ENCODE measurements around the gene PSAT1. TPM values are rescaled to one million over a fixed set of nuclear protein-coding genes. Genes with fewer than 3 reads are reported as not detected.

PSAT1 gene
- total and polyA plus RNA-seq, 2 of the 8 experiments (the other 6 are each of a cell fraction or from before 2014, with no cell fraction given), result 204 to 341 TPM

- no peak overlapping the region for H2BK5ac ChIP-seq (ENCODE audit: low read depth, low read length)
- H4K91ac ChIP-seq (replicated peaks; ENCODE audit: insufficient read length, low read length), result no peak overlapping the region
- no peak overlapping the region for H2AFZ ChIP-seq (ENCODE audit: low read length)
- no peaks in the 10 kb centered on the region for H3K23me2 ChIP-seq (ENCODE audit: low read depth, low read length)
- H3K9ac ChIP-seq (replicated peaks in 1 of 4; ENCODE audit: extremely low read depth in 1 of 4, low read depth in 3 of 4, low read length in 3 of 4), result no peak overlapping the region
- H3K4me1 ChIP-seq (replicated peaks in 1 of 4; ENCODE audit: control insufficient read depth in 3 of 4, insufficient read depth in 4 of 4, low read length in 3 of 4), result no peaks in the 10 kb centered on the region
- H3K14ac ChIP-seq (ENCODE audit: insufficient read length), result no peak overlapping the region
- H3K79me2 ChIP-seq (ENCODE audit: control insufficient read depth in 1 of 2, insufficient read depth in 2 of 2, low read length in 2 of 2), result peaks cover 0 to 74% of the 10 kb centered on the region in 2 experiments; a peak in 2 of 4 replicates
- no peak overlapping the region for H3K27ac ChIP-seq (ENCODE audit: low read depth, low read length)
- H4K8ac ChIP-seq (ENCODE audit: extremely low read depth, insufficient read depth, low read length), result no peak overlapping the region
- WGBS, 2 experiments (ENCODE audit: extremely low coverage in 1 of 2, insufficient coverage in 1 of 2, insufficient read length in 1 of 2, insufficient replicate concordance in 2 of 2, low coverage in 1 of 2, low lambda C conversion rate in 2 of 2, missing lambda C conversion rate in 1 of 2), result 95% methylated on average over 6 of the region's 6 CpGs; no CpG with 5 or more reads in 1 of the 2 experiments
- no peak overlapping the region for H3K18ac ChIP-seq (ENCODE audit: extremely low read depth, low read length)
- H3K4me2 ChIP-seq (ENCODE audit: insufficient read depth in 1 of 2, low read depth in 2 of 2, low read length in 2 of 2), result no peak overlapping the region
- no peak overlapping the region for H2BK12ac ChIP-seq (ENCODE audit: low read depth, low read length)
- peaks cover 3% of the 10 kb centered on the region; the same call in 1 of the 2 replicates for H3K79me1 ChIP-seq (ENCODE audit: low read depth, low read length)
- H3K27me3 ChIP-seq (replicated peaks in 1 of 4; ENCODE audit: control insufficient read depth in 3 of 4, extremely low read depth in 1 of 4, insufficient read depth in 3 of 4, low read length in 3 of 4), result no peaks in the 10 kb centered on the region
- H2BK15ac ChIP-seq (ENCODE audit: low read length), result no peak overlapping the region
- no peak overlapping the region for H3K4ac ChIP-seq (replicated peaks; ENCODE audit: insufficient read length, low read depth, low read length)
- peaks cover 51 to 100% (median 85%) of the 10 kb centered on the region in 4 experiments for H3K36me3 ChIP-seq (ENCODE audit: control insufficient read depth in 2 of 4, insufficient read depth in 4 of 4, low read length in 3 of 4)
- no peak for FAIRE-seq
- H3K4me3 ChIP-seq (ENCODE audit: extremely low read depth in 1 of 4, insufficient read depth in 2 of 4, low read depth in 3 of 4, low read length in 4 of 4), result no peak overlapping the region
- no peak overlapping the region for H2BK20ac ChIP-seq (ENCODE audit: low read length)
- no peak overlapping the region for H2AK5ac ChIP-seq (ENCODE audit: low read depth, low read length)
- no peak for DNase-seq (ENCODE audit: low read depth in 1 of 2, low spot score in 2 of 2)
- POLR2A ChIA-PET (ENCODE audit: partially characterized antibody), result interaction anchor here (0.7 to 27.8 kb wide), 12 partner anchors 0 to 648 kb away, joined by 3 to 936 read pairs (median 4); partner anchors contain the start of gene PSAT1
- peaks cover 20 to 23% of the 10 kb centered on the region in 2 experiments for H4K20me1 ChIP-seq (replicated peaks in 1 of 2; ENCODE audit: control insufficient read depth in 1 of 2, insufficient read depth in 2 of 2, low read length in 2 of 2)
- H3K23ac ChIP-seq (ENCODE audit: insufficient read length), result no peak overlapping the region
- no peak overlapping the region for H4K5ac ChIP-seq (ENCODE audit: insufficient read length, low read depth, low read length)
- no peak overlapping the region for H2BK120ac ChIP-seq (replicated peaks; ENCODE audit: low read depth, low read length)
- no peak overlapping the region for H3K56ac ChIP-seq (replicated peaks; ENCODE audit: insufficient read length, low read depth, low read length)
- H3K9me3 ChIP-seq (ENCODE audit: insufficient read depth in 2 of 2, low read depth in 1 of 2, low read length in 1 of 2), result no peaks in the 10 kb centered on the region; a peak in 1 of 4 replicates
- CTCF ChIA-PET (ENCODE audit: partially characterized antibody), result interaction anchor here (0.8 to 1.6 kb wide), 4 partner anchors 9 to 48 kb away, joined by 3 to 5 read pairs (median 4); no protein-coding TSS in a partner anchor
These were observed 12.1 kb downstream of the PSAT1 start for GRCh38 chr9:78309066-78309465.

Measured in H1 (cell line).